Astrocyte of the cerebellum (primary cell): ENCODE results near the gene PPP1R12C.

Experiments used
- DNase-seq: peaks from one replicate; pipeline ENCODE4 v3.0.0-alpha.2; 2011; ENCODE audit warnings: low read depth
- H3K4me3 ChIP-seq: 2 replicates; pipeline ENCODE4 v1.5.1; 2011; ENCODE audit warnings: mild to moderate bottlenecking, low read depth, low read length, moderate library complexity
- CTCF ChIP-seq: IDR thresholded peaks from 2 replicates; pipeline ENCODE4 v1.5.1; 2012; ENCODE audit warnings: low read length, low read depth, moderate library complexity, mild to moderate bottlenecking; ENCODE audit errors: missing control alignments
- in situ Hi-C: cut with HindIII; loops from 2 replicates; pipeline ENCODE4 v1.10.0; 2017; ENCODE audit warnings: low sequenced_read_pairs

The PPP1R12C gene

GRCh38 chr19:55146078-55146704 is 28.8 kb upstream of the PPP1R12C start:
- peak; percentile 50 for TF ChIP-seq CTCF
- DNase-seq: no peak
- no peak overlapping the region for H3K4me3 ChIP-seq
- in situ Hi-C loops: no loop called here

GRCh38 chr19:55145232-55145631 is 27.8 kb upstream of the PPP1R12C start:
- no peak for TF ChIP-seq CTCF
- in situ Hi-C loops: no loop called here
- H3K4me3 ChIP-seq: no peak overlapping the region
- no peak for DNase-seq

- TF ChIP-seq CTCF: no peak
- no peak for DNase-seq
- in situ Hi-C loops: no loop called here
- no peak overlapping the region for H3K4me3 ChIP-seq
Observed at GRCh38 chr19:55141696-55142095, 24.3 kb upstream of the PPP1R12C start.

GRCh38 chr19:55137915-55138314 is 20.5 kb upstream of the PPP1R12C start:
- no peak overlapping the region for H3K4me3 ChIP-seq
- TF ChIP-seq CTCF: no peak
- in situ Hi-C loops: no loop called here
- DNase-seq: no peak

- in situ Hi-C loops: no loop called here
- no peak overlapping the region for H3K4me3 ChIP-seq
- DNase-seq: no peak
- no peak for TF ChIP-seq CTCF
Observed at GRCh38 chr19:55136399-55137102, 19.1 kb upstream of the PPP1R12C start.

- TF ChIP-seq CTCF: no peak
- in situ Hi-C loops: no loop called here
- DNase-seq: no peak
- H3K4me3 ChIP-seq: no peak overlapping the region
Observed at GRCh38 chr19:55134736-55135135, 17.3 kb upstream of the PPP1R12C start.
